Mesodermal cell (in vitro differentiated cells): ENCODE data around the gene SNAPC2.

Source experiments
- H3K27ac ChIP-seq: 2 replicates; pipeline ENCODE4 v1.7.0; 2013; ENCODE audit warnings: mild to moderate bottlenecking, low read depth, low read length, moderate library complexity; ENCODE audit not compliant: severe bottlenecking
- H3K36me3 ChIP-seq: 2 replicates; pipeline ENCODE4 v1.7.1; 2013; ENCODE audit warnings: mild to moderate bottlenecking, low read length, moderate library complexity; ENCODE audit not compliant: control insufficient read depth, insufficient read depth
- H3K4me1 ChIP-seq: one replicate; pipeline ENCODE4 v1.7.1; 2013; ENCODE audit warnings: mild to moderate bottlenecking, low read length; ENCODE audit not compliant: insufficient read depth, control insufficient read depth, poor library complexity, severe bottlenecking
- H3K4me3 ChIP-seq: 2 replicates; pipeline ENCODE4 v1.7.0; 2013; ENCODE audit warnings: low read length, control low read depth, mild to moderate bottlenecking; ENCODE audit not compliant: insufficient read depth, poor library complexity, severe bottlenecking; ENCODE audit errors: extremely low read depth
- H3K9me3 ChIP-seq: 2 replicates; pipeline ENCODE4 v1.7.1; 2013; ENCODE audit warnings: mild to moderate bottlenecking, low read length, moderate library complexity; ENCODE audit not compliant: control insufficient read depth
- WGBS, 2 experiments: methylation state at CpG; one replicate each; pipeline ENCODE4 v1.1.5; 2013; ENCODE audit warnings: missing lambda C conversion rate in 2 of 2; ENCODE audit not compliant: insufficient coverage in 2 of 2; 5-methylcytosine and 5-hydroxymethylcytosine counted together

Gene SNAPC2

GRCh38 chr19:7904074-7905020 is 15.8 kb upstream of the SNAPC2 start:
- peak overlapping the region; percentile 70 for H3K4me3 ChIP-seq
- peaks cover 8% of the 10 kb centered on the region for H3K36me3 ChIP-seq
- peaks cover 15% of the 10 kb centered on the region for H3K4me1 ChIP-seq
- H3K9me3 ChIP-seq, result no peaks in the 10 kb centered on the region
- peak overlapping the region; percentile 66 for H3K27ac ChIP-seq
- 21 to 26% methylated on average over 29 to 34 of the region's 68 CpGs for WGBS, 2 experiments

GRCh38 chr19:7905268-7905667 is 14.9 kb upstream of the SNAPC2 start:
- 86 to 87% methylated on average over 9 of the region's 10 CpGs for WGBS, 2 experiments
- H3K4me1 ChIP-seq, result peaks cover 15% of the 10 kb centered on the region
- peaks cover 14% of the 10 kb centered on the region for H3K36me3 ChIP-seq
- H3K27ac ChIP-seq, result no peak overlapping the region
- H3K9me3 ChIP-seq, result no peaks in the 10 kb centered on the region
- H3K4me3 ChIP-seq, result no peak overlapping the region

GRCh38 chr19:7905859-7906258 is 14.3 kb upstream of the SNAPC2 start:
- H3K4me3 ChIP-seq, result no peak overlapping the region
- no peaks in the 10 kb centered on the region for H3K9me3 ChIP-seq
- no peak overlapping the region for H3K27ac ChIP-seq
- 96 to 97% methylated on average over 5 of the region's 10 CpGs for WGBS, 2 experiments
- H3K4me1 ChIP-seq, result peaks cover 15% of the 10 kb centered on the region
- H3K36me3 ChIP-seq, result peaks cover 20% of the 10 kb centered on the region

GRCh38 chr19:7907122-7907521 is 13.0 kb upstream of the SNAPC2 start:
- Histone ChIP-seq H3K27ac (no peak overlapping the region), H3K4me1 (peaks cover 15% of the 10 kb centered on the region), H3K9me3 (no peaks in the 10 kb centered on the region), H3K36me3 (peaks cover 32% of the 10 kb centered on the region), H3K4me3 (no peak overlapping the region)
- WGBS, 2 experiments, result 98% methylated on average over 15 to 18 of the region's 19 CpGs

- Histone ChIP-seq H3K27ac (no peak overlapping the region), H3K36me3 (peaks cover 33% of the 10 kb centered on the region), H3K4me1 (peaks cover 14% of the 10 kb centered on the region), H3K4me3 (no peak overlapping the region), H3K9me3 (no peaks in the 10 kb centered on the region)
- WGBS, 2 experiments, result 98 to 100% methylated on average over 7 to 8 of the region's 11 CpGs
These were observed 12.6 kb upstream of the SNAPC2 start for GRCh38 chr19:7907544-7907943.

- H3K4me1 ChIP-seq, result peaks cover 8% of the 10 kb centered on the region
- no peak overlapping the region for H3K27ac ChIP-seq
- no peaks in the 10 kb centered on the region for H3K9me3 ChIP-seq
- no peak overlapping the region for H3K4me3 ChIP-seq
- 91% methylated on average over 10 to 12 of the region's 14 CpGs for WGBS, 2 experiments
- H3K36me3 ChIP-seq, result peaks cover 39% of the 10 kb centered on the region
These were observed 11.9 kb upstream of the SNAPC2 start for GRCh38 chr19:7908078-7908699.

GRCh38 chr19:7908742-7909461 is 11.2 kb upstream of the SNAPC2 start:
- Histone ChIP-seq H3K9me3 (no peaks in the 10 kb centered on the region), H3K4me1 (peaks cover 8% of the 10 kb centered on the region), H3K4me3 (no peak overlapping the region), H3K36me3 (peaks cover 45% of the 10 kb centered on the region), H3K27ac (no peak overlapping the region)
- 91% methylated on average over 17 to 19 of the region's 19 CpGs for WGBS, 2 experiments

- no peak overlapping the region for H3K4me3 ChIP-seq
- peaks cover 45% of the 10 kb centered on the region for H3K36me3 ChIP-seq
- no peak overlapping the region for H3K27ac ChIP-seq
- H3K9me3 ChIP-seq, result no peaks in the 10 kb centered on the region
- WGBS, 2 experiments, result 96 to 100% methylated on average over 5 to 17 of the region's 21 CpGs
- peaks cover 7% of the 10 kb centered on the region for H3K4me1 ChIP-seq
These were observed 10.6 kb upstream of the SNAPC2 start for GRCh38 chr19:7909471-7910067.

GRCh38 chr19:7910321-7911161 is 9.6 kb upstream of the SNAPC2 start:
- no peak overlapping the region for H3K27ac ChIP-seq
- peaks cover 45% of the 10 kb centered on the region for H3K36me3 ChIP-seq
- no peaks in the 10 kb centered on the region for H3K9me3 ChIP-seq
- 97% methylated on average over 49 to 50 of the region's 54 CpGs for WGBS, 2 experiments
- no peaks in the 10 kb centered on the region for H3K4me1 ChIP-seq
- H3K4me3 ChIP-seq, result no peak overlapping the region
